GM12878 (cell line): Measurements from ENCODE around the gene DTD1.

ENCODE experiments used
- CTCF ChIP-seq, 3 experiments: IDR thresholded peaks in 2 of 3; conservative IDR thresholded peaks in 1 of 3; 2 replicates each; pipeline ENCODE4 v1.5.1; 2011; ENCODE audit warnings: low read depth in 3 of 3, low read length in 3 of 3, mild to moderate bottlenecking in 3 of 3, control low read depth in 2 of 3, moderate library complexity in 2 of 3, inconsistent platforms in 1 of 3, mixed read lengths in 1 of 3; ENCODE audit not compliant: control insufficient read depth in 2 of 3, insufficient read depth in 1 of 3; ENCODE audit errors: extremely low read depth in 1 of 3
- EP300 ChIP-seq, 2 experiments: fragments of 150-350 bp in 1 of 2; IDR thresholded peaks; 2 replicates each; pipeline ENCODE4 v1.6.1; 2011 to 2012; ENCODE audit warnings: low read depth in 2 of 2, low read length in 2 of 2, borderline replicate concordance in 1 of 2, improper control_type of control experiment in 1 of 2, inconsistent platforms in 1 of 2; ENCODE audit not compliant: control insufficient read depth in 1 of 2
- MAX ChIP-seq: IDR thresholded peaks from 2 replicates; pipeline ENCODE4 v1.6.1; 2012; ENCODE audit warnings: low read depth, low read length, improper control_type of control experiment
- POLR2A ChIP-seq: IDR thresholded peaks from 2 replicates; pipeline ENCODE4 v1.6.1; 2011; ENCODE audit warnings: low read depth, mild to moderate bottlenecking, low read length

GRCh38 chr20:18808712-18809111 is 220.9 kb downstream of the DTD1 start:
- no peak for TF ChIP-seq EP300 (IDR thresholded peaks at IDR 0.05; ENCODE audit: borderline replicate concordance in 1 of 2, control insufficient read depth in 1 of 2, low read depth in 2 of 2, low read length in 2 of 2)
- TF ChIP-seq CTCF (IDR thresholded peaks at IDR 0.05 in 2 of 3, conservative IDR thresholded peaks at IDR 0.05 in 1 of 3; ENCODE audit: control insufficient read depth in 2 of 3, extremely low read depth in 1 of 3, insufficient read depth in 1 of 3, low read depth in 3 of 3, low read length in 3 of 3), result no peak
- no peak for TF ChIP-seq MAX
- TF ChIP-seq POLR2A, result no peak
